HG03460 (cell line): ENCODE measurements around the gene ATP6V0E2.
"Not testable (repeated sequence)": the region's sequence is repeated elsewhere in the genome, so short reads cannot be mapped to it uniquely, and the experiment has no call there.

Experiments
- ATAC-seq: cut with Tn5 transposase; IDR thresholded peaks from one replicate; pipeline ENCODE4 v1.9.1; 2021; ENCODE audit not compliant: unreplicated experiment

Gene ATP6V0E2

DNA sequence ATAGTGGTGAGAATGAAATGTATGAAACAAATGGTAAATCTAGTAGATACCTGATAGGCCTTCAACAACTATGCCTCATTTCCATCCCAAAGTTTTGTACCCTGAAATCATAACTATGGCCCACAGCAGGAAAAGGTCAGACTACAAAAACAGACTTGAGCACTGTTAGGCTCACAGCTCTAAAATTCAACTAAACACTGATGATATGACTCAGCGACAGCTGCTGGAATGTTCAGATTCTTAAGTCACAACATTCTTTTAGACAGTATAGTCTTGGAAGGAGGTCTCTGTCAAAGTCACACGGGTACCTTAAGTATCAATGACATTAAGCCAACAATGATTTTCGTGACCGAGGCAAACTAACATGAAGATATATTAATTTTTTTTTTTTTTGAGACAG is 38.4 kb downstream of the ATP6V0E2 start:
- not testable (repeated sequence) for ATAC-seq

GRCh38 chr7:149926414-149926813 is 52.6 kb downstream of the ATP6V0E2 start:
- ATAC-seq, result not testable (repeated sequence)
